ENCODE results near the gene CSF3R. TPM values are rescaled to one million over a fixed set of nuclear protein-coding genes. Genes with fewer than 3 reads are reported as not detected.

Gene CSF3R
- 2.2 TPM for total RNA-seq

- DNase-seq = no peak
Observed at GRCh38 chr1:36482724-36483388, at the start of gene CSF3R. Gene CSF3R (minus strand): TSS chr1:36482913. CDS start chr1:36479496, 3,417 bp downstream.

GRCh38 chr1:36531833-36532232 lies 49.1 kb upstream of the CSF3R start:
- no peak for DNase-seq

- no peak for DNase-seq
Observed at GRCh38 chr1:36530791-36531190, 48.1 kb upstream of the CSF3R start.

GRCh38 chr1:36530261-36530660 lies 47.5 kb upstream of the CSF3R start:
- no peak for DNase-seq

GRCh38 chr1:36529769-36530260 lies 47.1 kb upstream of the CSF3R start:
- DNase-seq = no peak

- DNase-seq = no peak
Observed at GRCh38 chr1:36528361-36529349, 45.9 kb upstream of the CSF3R start.

GRCh38 chr1:36525166-36525565 lies 42.5 kb upstream of the CSF3R start:
- no peak for DNase-seq

GRCh38 chr1:36524359-36525062 lies 41.8 kb upstream of the CSF3R start:
- DNase-seq = no peak

- DNase-seq = no peak
Observed at GRCh38 chr1:36523850-36524249, 41.1 kb upstream of the CSF3R start.

GRCh38 chr1:36523230-36523495 lies 40.5 kb upstream of the CSF3R start:
- no peak for DNase-seq

GRCh38 chr1:36522461-36523229 lies 39.9 kb upstream of the CSF3R start:
- DNase-seq = no peak

GRCh38 chr1:36522021-36522420 lies 39.3 kb upstream of the CSF3R start:
- no peak for DNase-seq

- no peak for DNase-seq
Observed at GRCh38 chr1:36520771-36521420, 38.2 kb upstream of the CSF3R start.

- DNase-seq = no peak
Observed at GRCh38 chr1:36520056-36520455, 37.3 kb upstream of the CSF3R start.

GRCh38 chr1:36517011-36517771 lies 34.5 kb upstream of the CSF3R start:
- DNase-seq = no peak

- DNase-seq = peak; percentile 5
Observed at GRCh38 chr1:36516372-36517010, 33.8 kb upstream of the CSF3R start.

GRCh38 chr1:36515315-36516138 lies 32.8 kb upstream of the CSF3R start:
- DNase-seq = no peak

- no peak for DNase-seq
Observed at GRCh38 chr1:36514501-36514900, 31.8 kb upstream of the CSF3R start.
